ENCODE data around the gene SYCE3.
"Not testable (repeated sequence)": the region's sequence is repeated elsewhere in the genome, so short reads cannot be mapped to it uniquely, and the experiment has no call there.

Gene SYCE3

GRCh38 chr22:50520826-50521453 lies 41.8 kb downstream of the SYCE3 start:
- DNase-seq (ENCODE audit: low read depth): no peak

DNA sequence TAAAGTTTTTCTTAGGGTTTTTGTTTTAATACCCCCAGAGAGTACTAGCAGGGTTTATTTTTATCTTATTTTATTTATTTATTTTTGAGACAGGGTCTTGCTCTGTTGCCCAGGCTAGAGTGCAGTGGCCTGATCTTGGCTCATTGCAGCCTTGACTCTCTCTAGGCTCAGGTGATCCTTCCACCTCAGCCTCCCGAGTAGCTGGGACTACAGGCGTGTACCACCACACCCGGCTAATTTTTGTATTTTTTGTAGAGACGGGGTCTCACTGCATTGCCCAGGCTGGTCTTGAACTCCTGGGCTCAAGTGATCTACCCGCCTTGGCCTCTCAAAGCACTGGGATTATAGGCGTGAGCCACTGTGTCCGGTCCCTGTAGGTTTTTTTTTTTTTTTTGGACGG lies 42.5 kb downstream of the SYCE3 start:
- not testable (repeated sequence) for DNase-seq (ENCODE audit: low read depth)

DNA sequence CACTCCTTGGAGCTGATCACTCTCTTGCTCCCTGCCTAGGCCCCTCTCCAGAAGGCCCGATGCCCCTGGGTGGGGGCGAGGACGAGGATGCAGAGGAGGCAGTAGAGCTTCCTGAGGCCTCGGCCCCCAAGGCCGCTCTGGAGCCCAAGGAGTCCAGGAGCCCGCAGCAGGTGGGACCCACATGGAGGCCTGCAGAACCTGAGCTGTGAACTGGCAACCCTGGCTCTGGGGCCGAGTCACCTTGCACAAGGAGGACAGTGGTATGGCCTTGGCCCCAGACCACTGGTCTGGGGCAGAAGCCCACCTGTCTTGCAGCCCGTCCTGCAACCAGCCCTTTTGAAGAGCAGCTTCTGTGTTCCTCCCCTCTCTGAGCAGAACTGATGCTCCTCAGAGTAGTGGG lies 43.6 kb downstream of the SYCE3 start:
- no peak for DNase-seq (ENCODE audit: low read depth)

GRCh38 chr22:50518606-50519005 lies 44.1 kb downstream of the SYCE3 start:
- no peak for DNase-seq (ENCODE audit: low read depth)

DNA sequence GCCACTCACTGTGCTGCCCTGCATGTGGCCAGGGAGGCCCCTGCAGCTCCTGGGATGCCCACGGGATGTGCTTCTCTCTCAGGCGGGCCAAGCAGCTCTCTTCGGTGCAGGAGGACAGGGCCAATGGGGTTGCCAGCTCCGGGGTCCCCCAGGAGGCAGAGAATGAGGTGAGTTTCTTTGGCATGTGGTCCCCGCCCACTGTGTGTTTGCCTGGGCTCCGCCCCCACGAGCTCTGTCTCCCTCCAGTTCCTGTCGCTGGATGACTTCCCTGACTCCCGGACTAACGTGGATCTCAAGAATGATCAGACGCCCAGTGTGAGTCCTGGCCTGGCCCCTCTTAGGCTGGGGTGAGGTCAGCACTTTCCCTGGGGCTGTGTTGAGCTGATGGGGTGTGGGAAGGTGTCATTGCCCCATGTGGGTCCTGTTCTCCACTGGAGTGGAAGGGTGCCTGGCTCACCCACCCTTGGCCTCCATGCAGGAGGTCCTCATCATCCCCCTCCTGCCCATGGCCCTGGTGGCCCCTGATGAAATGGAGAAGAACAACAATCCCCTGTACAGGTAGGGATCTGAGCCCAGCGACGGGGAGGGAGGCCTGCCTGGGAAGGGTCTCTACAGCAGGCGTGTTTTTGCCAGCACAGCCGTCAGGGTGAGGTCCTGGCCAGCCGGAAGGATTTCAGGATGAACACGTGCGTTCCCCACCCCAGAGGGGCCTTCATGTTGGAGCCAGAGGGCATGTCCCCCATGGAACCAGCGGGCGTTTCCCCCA lies 45.0 kb downstream of the SYCE3 start:
- no peak for DNase-seq (ENCODE audit: low read depth)

- DNase-seq (ENCODE audit: low read depth): no peak
Measured at GRCh38 chr22:50516891-50517290, 45.8 kb downstream of the SYCE3 start.

GRCh38 chr22:50516068-50516467 lies 46.7 kb downstream of the SYCE3 start:
- no peak for DNase-seq (ENCODE audit: low read depth)

DNA sequence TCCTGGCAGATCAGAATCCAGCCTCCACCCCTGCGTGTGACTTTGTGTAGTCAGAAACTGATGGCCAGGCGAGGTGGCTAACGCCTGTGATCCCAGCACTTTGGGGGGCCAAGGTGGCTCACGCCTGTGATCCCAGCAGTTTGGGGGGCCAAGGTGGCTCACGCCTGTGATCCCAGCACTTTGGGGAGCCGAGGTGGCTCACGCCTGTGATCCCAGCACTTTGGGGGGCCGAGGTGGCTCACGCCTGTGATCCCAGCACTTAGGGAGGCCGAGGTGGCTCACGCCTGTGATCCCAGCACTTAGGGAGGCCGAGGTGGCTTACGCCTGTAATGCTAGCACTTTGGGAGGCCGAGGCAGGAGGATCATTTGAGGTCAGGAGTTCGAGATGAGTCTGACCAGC lies 49.5 kb downstream of the SYCE3 start:
- DNase-seq (ENCODE audit: low read depth): no peak

- no peak for DNase-seq (ENCODE audit: low read depth)
Measured at GRCh38 chr22:50508897-50509296, 53.8 kb downstream of the SYCE3 start.

GRCh38 chr22:50507991-50508884 lies 54.5 kb downstream of the SYCE3 start, which contains the start of gene NCAPH2:
NCAPH2 (plus strand) TSS chr22:50508224; CDS start chr22:50508338, 114 bp downstream.
- DNase-seq (ENCODE audit: low read depth): no peak

DNA sequence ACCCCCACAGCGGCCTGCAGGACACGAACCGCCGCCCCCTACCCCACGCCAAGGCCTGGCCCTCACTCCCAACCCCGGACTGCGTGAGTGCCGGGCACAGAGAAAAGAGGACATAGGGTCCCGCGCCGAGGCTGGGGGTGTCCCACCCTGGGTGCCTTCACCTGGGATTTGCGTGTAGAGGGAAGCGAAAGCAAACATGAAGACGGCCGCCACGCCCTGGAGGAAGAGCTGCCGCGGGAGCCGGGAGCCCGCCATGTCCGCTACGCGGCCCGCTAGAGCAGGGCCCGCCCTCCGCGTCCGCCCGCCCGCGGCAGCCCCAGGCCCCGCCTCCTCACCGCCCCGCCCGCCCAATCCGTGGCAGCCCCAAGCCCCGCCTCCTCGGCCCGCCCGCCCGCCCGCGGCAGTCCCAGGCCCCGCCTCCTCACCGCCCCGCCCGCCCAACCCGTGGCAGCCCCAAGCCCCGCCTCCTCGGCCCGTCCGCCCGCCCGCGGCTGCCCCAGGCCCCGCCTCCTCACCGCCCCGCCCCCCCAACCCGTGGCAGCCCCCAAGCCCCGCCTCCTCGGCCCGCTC lies 55.2 kb downstream of the SYCE3 start, which contains the start of gene LMF2:
Gene LMF2, minus strand, starts transcription at position 282 of the 570 bp plus-strand sequence. Its CDS starts 27 bp downstream, at position 255.
- no peak for DNase-seq (ENCODE audit: low read depth)

GRCh38 chr22:50506611-50507420 lies 55.9 kb downstream of the SYCE3 start:
- DNase-seq (ENCODE audit: low read depth): no peak

DNA sequence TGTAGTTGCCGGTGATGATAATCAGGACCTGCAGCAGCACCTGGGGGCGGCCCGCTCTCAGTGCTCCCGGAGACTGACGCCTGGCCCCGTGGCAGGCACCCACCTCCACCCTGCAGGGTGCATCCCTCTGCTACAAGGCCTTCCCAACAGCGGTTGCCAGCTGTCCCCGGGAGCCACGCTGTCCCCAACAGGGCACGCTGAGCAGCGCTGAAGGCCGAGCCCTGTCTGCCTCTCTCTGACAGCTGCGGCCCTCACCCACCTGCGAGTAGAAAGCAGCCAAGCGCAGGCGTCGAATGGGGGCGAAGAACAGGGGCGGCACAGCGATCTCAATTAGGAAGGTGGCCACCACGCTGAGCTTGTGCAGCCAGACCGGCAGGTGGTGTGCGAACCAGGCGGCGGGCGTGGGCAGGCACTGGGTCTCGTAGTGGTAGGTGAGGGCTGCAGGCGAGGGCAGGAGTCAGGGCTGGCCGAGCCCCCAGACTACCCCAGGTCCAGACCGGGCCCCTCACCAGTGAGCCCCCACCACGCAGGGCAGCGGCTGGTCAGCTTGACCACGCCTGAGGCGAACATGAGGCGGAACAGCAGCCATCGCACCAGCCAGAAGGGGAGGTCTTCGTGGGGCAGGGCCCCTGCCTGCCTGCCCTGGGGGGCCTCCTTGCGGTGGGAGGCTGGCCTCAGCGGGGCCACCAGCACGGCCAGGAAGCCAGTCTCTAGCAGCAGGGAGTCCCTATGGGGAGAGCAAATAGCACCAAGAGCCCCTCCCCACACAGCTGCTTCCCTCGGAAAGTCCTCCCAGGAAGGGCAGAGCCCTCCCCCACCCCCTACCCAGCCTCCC lies 56.7 kb downstream of the SYCE3 start:
- no peak for DNase-seq (ENCODE audit: low read depth)

- DNase-seq (ENCODE audit: low read depth): no peak
Measured at GRCh38 chr22:50505276-50505775, 57.4 kb downstream of the SYCE3 start.

GRCh38 chr22:50504369-50505211 lies 58.1 kb downstream of the SYCE3 start:
- no peak for DNase-seq (ENCODE audit: low read depth)

DNA sequence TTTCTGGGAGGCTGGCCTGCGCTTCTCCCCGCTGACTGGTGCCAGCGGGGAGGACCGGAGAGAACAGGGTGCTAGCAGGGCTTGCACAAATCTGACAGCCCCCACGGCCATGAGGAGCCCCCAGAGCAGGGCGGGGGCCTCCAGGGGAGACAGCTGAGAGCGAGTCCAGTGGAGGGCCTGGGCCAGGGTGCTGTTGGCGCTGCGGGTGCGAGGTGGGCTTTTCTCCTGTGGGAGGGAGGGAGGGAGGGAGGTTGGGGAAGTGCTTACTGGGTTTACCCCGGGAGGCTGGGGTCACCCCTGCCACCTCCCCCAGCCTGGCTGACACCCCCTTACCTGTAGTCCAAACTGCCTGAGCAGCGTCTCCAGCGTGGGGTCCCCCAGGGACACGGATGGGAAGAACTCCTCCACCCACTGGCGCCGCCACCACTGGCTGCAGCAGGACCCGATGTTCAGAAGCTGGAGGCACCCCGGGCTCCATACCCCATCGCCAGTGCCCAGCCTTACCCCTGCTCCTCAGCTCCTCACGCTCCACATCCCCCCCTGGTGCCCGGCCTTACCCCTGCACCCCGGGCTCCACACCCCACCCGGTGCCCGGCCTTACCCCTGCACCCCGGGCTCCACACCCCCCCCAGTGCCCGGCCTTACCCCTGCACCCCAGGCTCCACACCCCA lies 59.1 kb downstream of the SYCE3 start:
- DNase-seq (ENCODE audit: low read depth): no peak

GRCh38 chr22:50502628-50503474 lies 59.9 kb downstream of the SYCE3 start:
- DNase-seq (ENCODE audit: low read depth): no peak

GRCh38 chr22:50502096-50502495 lies 60.6 kb downstream of the SYCE3 start:
- DNase-seq (ENCODE audit: low read depth): no peak

Measured in GM04503 (cell line).